Activated B cell treated with CpG ODN at 0.5 μM for 24 hours (primary cell): ENCODE measurements around the gene BTBD16. TPM values are rescaled to one million over a fixed set of nuclear protein-coding genes. Genes with fewer than 3 reads are reported as not detected.

Experiments used
- ATAC-seq: fragments of 200-7000 bp; cut with Tn5 transposase; one replicate; pipeline ENCODE4 v1.10.0; 2021; ENCODE audit warnings: low read depth, mild to moderate bottlenecking, moderate library complexity
- CTCF ChIA-PET: fragments of 350-600 bp; sonication (Branson Sonifier 250); formaldehyde crosslinking; loops from one replicate; lab custom pipeline; 2021; ENCODE audit warnings: antibody characterized with exemption; lab: Charles Lee
- POLR2A ChIA-PET: fragments of 350-600 bp; sonication (Branson Sonifier 250); formaldehyde crosslinking; loops from one replicate; lab custom pipeline; 2021; ENCODE audit warnings: antibody characterized with exemption; lab: Charles Lee
- DNase-seq: peaks from one replicate; pipeline ENCODE4 v3.0.0; 2022
- H3K27ac Mint-ChIP-seq: one replicate; pipeline ENCODE4 v1.8.0; 2020; ENCODE audit warnings: mixed read lengths
- H3K27me3 Mint-ChIP-seq: one replicate; pipeline ENCODE4 v1.8.0; 2021; ENCODE audit warnings: mixed read lengths
- H3K36me3 Mint-ChIP-seq: one replicate; pipeline ENCODE4 v1.8.0; 2021; ENCODE audit warnings: low read depth, mixed read lengths
- H3K4me1 Mint-ChIP-seq: one replicate; pipeline ENCODE4 v1.8.0; 2021; ENCODE audit warnings: mixed read lengths
- H3K4me3 Mint-ChIP-seq: one replicate; pipeline ENCODE4 v1.8.0; 2020; ENCODE audit warnings: mild to moderate bottlenecking, mixed read lengths
- H3K9me3 Mint-ChIP-seq: one replicate; pipeline ENCODE4 v1.8.0; 2020; ENCODE audit warnings: mixed read lengths
- CTCF ChIP-seq: fragments of 200-600 bp; IDR thresholded peaks from one replicate; pipeline ENCODE4 v1.8.0; 2022; ENCODE audit warnings: antibody characterized with exemption, mild to moderate bottlenecking
- intact Hi-C: fragments of 100-400 bp; cut with micrococcal nuclease; formaldehyde crosslinking; loops from one replicate; pipeline ENCODE4 v1.15.1; 2024
- total RNA-seq: library from RNA; stranded (reverse); gene quantifications from 2 replicates; pipeline ENCODE4 v1.2.3, GENCODE V29; 2022

The BTBD16 gene
- total RNA-seq, 1 donor from 2014 or later = not detected

- TF ChIP-seq CTCF = no peak
- no peak overlapping the region for H3K4me3 Mint-ChIP-seq
- POLR2A ChIA-PET = no interaction called here
These were observed 90.0 kb downstream of the BTBD16 start for GRCh38 chr10:122361046-122361445.

GRCh38 chr10:122362031-122362592, 91.0 kb downstream of the BTBD16 start:
- Mint-ChIP-seq H3K27me3 (peaks cover 26% of the 10 kb centered on the region), H3K4me1 (no peaks in the 10 kb centered on the region), H3K4me3 (no peak overlapping the region), H3K36me3 (no peaks in the 10 kb centered on the region), H3K27ac (no peak overlapping the region), H3K9me3 (peaks cover 12% of the 10 kb centered on the region)
- DNase-seq (no peak), ATAC-seq (no peak)
- intact Hi-C loops = no loop called here
- ChIA-PET CTCF (no interaction called here), POLR2A (no interaction called here)
- no peak for TF ChIP-seq CTCF

More at GRCh38 chr10:122361046-122361445, 90.0 kb downstream of the BTBD16 start:
- ATAC-seq (no peak), DNase-seq (no peak)
- no peak overlapping the region for H3K27ac Mint-ChIP-seq
- no peaks in the 10 kb centered on the region for H3K4me1 Mint-ChIP-seq
- CTCF ChIA-PET = no interaction called here
- intact Hi-C loops = no loop called here
- peaks cover 25% of the 10 kb centered on the region for H3K27me3 Mint-ChIP-seq
- H3K9me3 Mint-ChIP-seq = peaks cover 9% of the 10 kb centered on the region
- H3K36me3 Mint-ChIP-seq = no peaks in the 10 kb centered on the region

GRCh38 chr10:122362621-122363020, 91.5 kb downstream of the BTBD16 start:
- POLR2A ChIA-PET = no interaction called here
- H3K27me3 Mint-ChIP-seq = peaks cover 30% of the 10 kb centered on the region
- no peaks in the 10 kb centered on the region for H3K4me1 Mint-ChIP-seq
- CTCF ChIA-PET = no interaction called here
- TF ChIP-seq CTCF = no peak
- no peaks in the 10 kb centered on the region for H3K36me3 Mint-ChIP-seq
- H3K27ac Mint-ChIP-seq = no peak overlapping the region
- H3K9me3 Mint-ChIP-seq = peaks cover 12% of the 10 kb centered on the region
- intact Hi-C loops = no loop called here
- DNase-seq = no peak
- ATAC-seq = no peak
- H3K4me3 Mint-ChIP-seq = no peak overlapping the region

- no peak for DNase-seq
- intact Hi-C loops = no loop called here
- H3K27ac Mint-ChIP-seq = no peak overlapping the region
- no peak overlapping the region for H3K4me3 Mint-ChIP-seq
- ChIA-PET CTCF (no interaction called here), POLR2A (no interaction called here)
- H3K4me1 Mint-ChIP-seq = no peaks in the 10 kb centered on the region
- no peak for ATAC-seq
- H3K27me3 Mint-ChIP-seq = peaks cover 30% of the 10 kb centered on the region
- peaks cover 9% of the 10 kb centered on the region for H3K9me3 Mint-ChIP-seq
- TF ChIP-seq CTCF = no peak
- H3K36me3 Mint-ChIP-seq = no peaks in the 10 kb centered on the region
These were observed 92.2 kb downstream of the BTBD16 start for GRCh38 chr10:122363311-122363710.

- DNase-seq (no peak), ATAC-seq (no peak)
- no peak for TF ChIP-seq CTCF
- peaks cover 3% of the 10 kb centered on the region for H3K9me3 Mint-ChIP-seq
- POLR2A ChIA-PET = no interaction called here
- intact Hi-C loops = no loop called here
- CTCF ChIA-PET = no interaction called here
- H3K4me1 Mint-ChIP-seq = no peaks in the 10 kb centered on the region
- H3K27ac Mint-ChIP-seq = no peak overlapping the region
- no peak overlapping the region for H3K4me3 Mint-ChIP-seq
- H3K36me3 Mint-ChIP-seq = no peaks in the 10 kb centered on the region
- peaks cover 30% of the 10 kb centered on the region for H3K27me3 Mint-ChIP-seq
These were observed 92.8 kb downstream of the BTBD16 start for GRCh38 chr10:122363722-122364463.
